Activated T-cell treated with anti-CD3 and anti-CD28 coated beads for 1 hour (primary cell): Measurements from ENCODE around the gene CCT8L2.
"Not testable (repeated sequence)": the region's sequence is repeated elsewhere in the genome, so short reads cannot be mapped to it uniquely, and the experiment has no call there.

ENCODE experiments used
- DNase-seq: peaks from one replicate; pipeline ENCODE4 v3.0.0-alpha.2; 2020; ENCODE audit warnings: low read depth

The CCT8L2 gene

DNA sequence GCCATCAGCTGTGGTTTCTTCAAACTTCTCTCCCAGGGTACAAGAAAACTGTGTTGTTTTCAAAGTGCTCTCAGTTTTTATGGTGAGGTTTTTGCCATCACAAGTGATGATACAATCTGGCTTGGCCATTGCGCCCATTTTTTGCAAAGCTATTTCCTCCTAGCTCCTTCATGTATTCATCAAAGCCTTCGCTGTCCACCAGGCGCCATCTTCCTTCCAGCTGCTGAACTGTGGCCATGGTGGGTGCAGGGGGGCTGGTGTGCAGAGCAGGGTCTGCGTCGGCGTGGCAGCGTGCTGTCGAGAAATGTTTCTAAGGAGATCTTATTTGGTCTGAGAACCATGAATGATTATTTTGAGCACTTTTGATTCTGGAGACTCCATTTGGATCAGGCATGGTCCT is 2.6 kb upstream of the CCT8L2 start:
- DNase-seq = not testable (repeated sequence)

DNA sequence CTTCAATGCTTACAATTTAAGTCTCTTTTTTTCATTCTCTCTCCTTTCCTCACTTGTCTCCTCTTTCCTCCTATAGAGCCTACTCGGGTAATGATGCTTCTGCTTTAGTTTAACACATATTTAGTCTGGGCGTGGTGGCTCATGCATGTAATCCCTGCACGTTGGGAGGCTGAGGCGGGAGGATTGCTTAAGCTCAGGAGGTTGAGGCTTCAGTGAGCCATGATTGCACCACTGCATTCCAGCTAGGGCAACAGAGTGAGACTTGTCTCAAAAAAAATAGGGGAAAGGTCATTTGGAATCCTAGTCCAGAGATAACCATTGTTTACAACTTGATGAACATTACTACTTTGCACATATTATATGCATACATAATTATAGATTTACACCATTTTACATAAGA is 1.4 kb upstream of the CCT8L2 start:
- no peak for DNase-seq

DNA sequence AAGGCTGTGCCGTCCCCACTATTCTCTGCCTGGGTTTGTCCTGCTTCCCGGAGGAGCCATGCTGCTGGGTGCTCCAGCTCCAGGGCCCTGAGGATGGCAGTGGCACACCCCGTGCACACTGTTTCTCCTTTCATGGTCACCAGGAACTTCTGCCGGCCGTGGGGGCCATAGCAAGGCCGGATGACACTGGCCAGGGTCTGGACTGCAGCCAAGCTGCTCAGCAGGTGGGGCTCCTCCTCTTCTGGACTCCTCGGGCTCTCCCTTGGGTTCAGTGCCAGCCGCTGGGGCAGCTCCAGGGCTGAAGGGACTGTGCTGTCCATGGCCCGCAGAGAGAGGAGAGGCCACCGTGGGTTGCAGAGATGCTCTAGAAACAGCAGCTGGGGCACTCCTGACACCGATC is 379 bp downstream of the CCT8L2 start:
- DNase-seq = not testable (repeated sequence)

GRCh38 chr22:16591136-16591535 is 1.5 kb downstream of the CCT8L2 start:
- not testable (repeated sequence) for DNase-seq

- DNase-seq = no peak
Measured at GRCh38 chr22:16586991-16587390, 5.6 kb downstream of the CCT8L2 start.

DNA sequence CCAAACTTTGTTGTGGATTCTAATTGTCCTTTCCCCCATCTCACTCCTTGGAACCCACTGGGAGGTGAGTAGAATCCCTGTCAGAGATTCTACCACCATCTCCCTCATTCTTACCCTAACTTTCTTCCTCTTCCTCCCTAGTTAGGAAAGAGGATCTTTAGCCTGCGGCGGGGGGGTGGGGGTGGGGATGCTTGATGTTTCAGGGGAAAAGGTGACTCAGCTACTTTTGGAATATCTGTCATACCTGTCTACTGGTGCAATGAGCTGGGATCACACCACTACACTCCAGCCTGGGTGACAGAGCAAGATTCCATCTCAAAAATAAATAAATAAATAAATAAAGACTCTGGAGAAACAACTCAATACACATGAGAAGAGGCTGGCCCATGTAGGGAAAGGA is 6.4 kb downstream of the CCT8L2 start:
- no peak for DNase-seq

- DNase-seq = not testable (repeated sequence)
Measured at GRCh38 chr22:16580872-16581271, 11.7 kb downstream of the CCT8L2 start.

DNA sequence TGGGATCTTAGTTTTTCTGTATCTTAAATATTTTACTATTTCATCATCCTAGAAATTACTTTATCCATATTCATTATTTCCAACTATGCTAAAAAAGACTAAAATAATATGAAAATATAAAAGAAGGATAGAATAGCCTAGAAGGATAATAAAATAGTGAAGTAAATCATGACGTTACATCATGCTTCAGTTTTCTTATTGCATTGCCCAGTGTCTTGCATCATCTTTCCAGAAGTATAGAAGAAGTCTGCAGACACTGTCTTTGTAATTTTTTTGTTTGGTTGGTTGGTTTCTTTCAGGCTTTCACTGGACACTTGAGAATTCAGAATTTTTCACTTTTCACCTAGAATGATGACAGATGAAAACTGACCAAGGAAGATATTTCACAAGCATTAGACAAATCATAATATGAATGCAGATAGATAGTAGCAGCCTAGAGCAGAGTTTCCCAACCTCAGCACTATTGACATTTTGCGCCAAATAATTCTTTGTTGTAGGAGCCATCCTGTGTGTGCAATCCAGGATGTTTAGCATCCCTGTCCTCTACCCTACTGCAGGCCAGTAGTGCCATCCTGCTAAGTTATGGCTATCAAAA is 23.3 kb downstream of the CCT8L2 start:
- DNase-seq = not testable (repeated sequence)

GRCh38 chr22:16568425-16568758 is 24.2 kb downstream of the CCT8L2 start:
- no peak for DNase-seq

GRCh38 chr22:16567617-16568424 is 24.8 kb downstream of the CCT8L2 start:
- DNase-seq = not testable (repeated sequence)

DNA sequence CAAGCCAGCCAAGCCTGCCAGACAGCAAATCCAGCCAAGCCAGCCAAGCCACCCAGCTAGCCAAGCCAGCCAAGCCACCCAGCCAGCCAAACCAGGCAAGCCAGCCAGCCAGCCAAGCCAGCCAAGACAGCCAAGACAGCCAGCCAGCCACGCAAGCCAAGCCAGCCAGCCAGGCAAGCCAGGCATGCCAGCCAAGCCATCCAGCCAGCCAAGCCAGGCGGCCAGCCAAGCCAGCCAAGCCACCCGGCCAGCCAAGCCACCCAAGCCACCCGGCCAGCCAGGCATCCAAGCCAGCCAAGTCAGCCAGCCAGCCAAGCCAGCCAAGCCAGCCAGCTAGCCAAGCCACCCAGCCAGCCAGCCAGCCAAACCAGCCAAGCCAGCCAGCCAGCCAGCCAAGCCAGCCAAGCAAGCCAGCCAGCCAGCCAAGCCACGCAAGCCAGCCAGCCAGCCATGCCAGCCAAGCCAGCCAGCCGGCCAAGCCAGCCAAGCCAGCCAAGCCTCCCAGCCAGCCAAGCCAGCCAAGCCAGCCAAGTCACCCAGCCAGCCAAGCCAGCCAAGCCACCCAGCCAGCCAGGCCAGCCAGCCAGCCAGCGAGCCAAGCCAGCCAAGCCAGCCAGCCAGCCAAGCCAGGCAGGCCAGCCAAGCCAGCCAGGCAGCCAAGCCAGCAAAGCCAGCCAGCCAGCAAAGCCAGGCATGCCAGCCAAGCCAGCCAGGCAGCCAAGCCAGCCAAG is 26.0 kb downstream of the CCT8L2 start:
- not testable (repeated sequence) for DNase-seq

DNA sequence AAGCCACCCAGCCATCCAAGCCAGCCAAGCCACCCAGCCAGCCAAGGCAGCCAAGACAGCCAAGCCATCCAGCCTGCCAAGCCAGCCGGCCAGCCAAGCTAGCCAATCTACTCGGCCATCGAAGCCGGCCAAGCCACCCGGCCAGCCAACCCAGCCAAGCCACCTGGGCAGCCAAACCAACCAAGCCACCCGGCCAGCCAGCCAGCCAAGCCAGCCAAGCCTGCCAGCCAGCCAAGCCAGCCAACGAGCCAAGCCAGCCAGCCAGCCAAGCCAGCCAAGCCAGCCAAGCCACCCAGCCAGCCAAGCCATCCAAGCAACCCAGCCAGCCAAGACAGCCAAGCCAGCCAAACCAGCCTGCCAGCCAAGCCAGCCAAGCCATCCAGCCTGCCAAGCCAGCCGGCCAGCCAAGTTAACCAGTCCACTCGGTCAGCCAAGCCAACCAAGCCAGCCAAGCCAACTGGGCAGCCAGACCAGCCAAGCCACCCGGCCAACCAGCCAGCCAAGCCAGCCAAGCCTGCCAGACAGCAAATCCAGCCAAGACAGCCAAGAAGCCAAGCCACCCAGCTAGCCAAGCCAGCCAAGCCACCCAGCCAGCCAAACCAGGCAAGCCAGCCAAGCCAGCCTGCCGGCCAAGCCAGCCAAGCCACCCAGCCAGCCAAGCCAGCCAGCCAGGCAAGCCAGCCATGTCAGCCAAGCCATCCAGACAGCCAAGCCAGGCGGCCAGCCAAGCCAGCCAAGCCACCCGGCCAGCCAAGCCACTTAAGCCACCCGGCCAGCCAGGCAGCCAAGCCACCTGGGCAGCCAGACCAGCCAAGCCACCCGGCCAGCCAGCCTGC is 26.8 kb downstream of the CCT8L2 start:
- DNase-seq = not testable (repeated sequence)

DNA sequence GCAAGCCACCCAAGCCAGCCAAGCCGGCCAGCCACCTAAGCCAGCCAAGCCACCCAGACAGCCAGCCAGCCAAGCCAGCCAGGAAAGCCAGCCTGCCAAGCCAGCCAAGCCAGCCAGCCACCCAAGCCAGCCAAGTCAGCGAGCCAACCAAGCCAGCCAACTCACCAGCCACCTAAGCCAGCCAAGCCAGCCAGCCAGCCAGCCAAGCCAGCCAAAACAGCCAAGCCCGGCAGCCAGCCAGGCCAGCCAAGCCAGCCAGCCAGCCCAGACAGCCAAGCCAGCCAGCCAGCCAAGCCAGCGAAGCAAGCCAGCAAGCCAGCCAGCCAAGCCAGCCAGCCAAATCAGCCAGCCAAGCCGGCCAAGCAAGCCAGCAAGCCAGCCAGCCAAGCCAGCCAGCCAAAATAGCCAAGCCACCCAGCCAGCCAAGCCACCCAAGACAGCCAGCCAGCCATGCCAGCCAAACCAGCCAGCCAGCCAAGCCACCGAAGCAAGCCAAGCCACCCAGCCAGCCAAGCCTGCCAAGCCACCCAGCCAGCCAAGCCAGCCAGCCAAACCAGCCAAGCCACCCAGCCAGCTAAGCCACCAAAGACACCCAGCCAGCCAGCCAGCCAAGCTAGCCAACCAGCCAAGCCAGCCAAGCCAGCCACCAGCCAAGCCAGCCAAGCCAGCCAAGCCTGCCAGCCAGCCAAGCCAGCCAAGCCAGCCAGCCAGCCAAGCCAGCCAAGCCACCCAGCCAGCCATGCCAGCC is 27.6 kb downstream of the CCT8L2 start:
- DNase-seq = not testable (repeated sequence)

DNA sequence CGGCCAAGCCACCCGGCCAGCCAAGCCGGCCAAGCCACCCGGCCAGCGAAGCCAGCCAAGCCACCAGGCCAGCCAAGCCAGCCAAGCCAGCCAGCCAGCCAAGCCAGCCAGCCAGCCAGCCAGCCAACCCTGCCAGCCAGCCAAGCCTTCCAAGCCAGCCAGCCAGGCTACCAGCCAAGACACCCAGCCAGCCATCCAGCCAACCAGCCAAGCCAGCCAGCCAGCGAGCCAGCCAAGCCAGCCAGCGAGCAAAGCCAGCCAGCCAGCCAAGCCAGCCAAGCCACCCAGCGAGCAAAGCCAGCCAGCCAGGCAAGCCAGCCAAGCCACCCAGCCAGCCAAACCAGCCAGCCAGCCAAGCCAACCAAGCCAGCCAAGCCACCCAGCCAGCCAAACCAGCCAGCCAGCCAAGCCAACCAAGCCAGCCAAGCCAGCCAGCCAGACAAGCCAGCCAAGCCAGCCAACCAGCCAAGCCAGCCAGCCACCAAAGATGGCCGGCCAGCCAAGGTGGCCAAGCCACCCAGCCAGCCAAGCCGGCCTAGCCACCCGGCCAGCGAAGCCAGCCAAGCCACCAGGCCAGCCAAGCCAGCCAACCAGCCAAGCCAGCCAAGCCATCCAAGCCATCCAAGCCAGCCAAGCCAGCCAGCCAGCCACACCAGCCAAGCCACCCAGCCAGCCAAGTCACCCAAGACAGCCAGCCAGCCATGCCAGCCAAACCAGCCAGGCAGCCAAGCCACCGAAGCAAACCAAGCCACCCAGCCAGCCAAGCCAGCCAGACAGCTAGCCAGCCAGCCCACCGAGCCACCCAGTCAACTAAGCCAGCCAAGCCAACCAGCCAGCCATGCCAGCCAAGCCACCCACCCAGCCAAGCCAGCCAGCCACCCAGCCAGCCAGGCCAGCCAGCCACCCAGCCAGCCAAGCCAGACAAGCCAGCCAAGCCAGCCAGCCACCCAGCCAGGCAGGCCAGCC is 28.8 kb downstream of the CCT8L2 start:
- DNase-seq = no peak

GRCh38 chr22:16562711-16563554 is 29.7 kb downstream of the CCT8L2 start:
- DNase-seq = no peak

DNA sequence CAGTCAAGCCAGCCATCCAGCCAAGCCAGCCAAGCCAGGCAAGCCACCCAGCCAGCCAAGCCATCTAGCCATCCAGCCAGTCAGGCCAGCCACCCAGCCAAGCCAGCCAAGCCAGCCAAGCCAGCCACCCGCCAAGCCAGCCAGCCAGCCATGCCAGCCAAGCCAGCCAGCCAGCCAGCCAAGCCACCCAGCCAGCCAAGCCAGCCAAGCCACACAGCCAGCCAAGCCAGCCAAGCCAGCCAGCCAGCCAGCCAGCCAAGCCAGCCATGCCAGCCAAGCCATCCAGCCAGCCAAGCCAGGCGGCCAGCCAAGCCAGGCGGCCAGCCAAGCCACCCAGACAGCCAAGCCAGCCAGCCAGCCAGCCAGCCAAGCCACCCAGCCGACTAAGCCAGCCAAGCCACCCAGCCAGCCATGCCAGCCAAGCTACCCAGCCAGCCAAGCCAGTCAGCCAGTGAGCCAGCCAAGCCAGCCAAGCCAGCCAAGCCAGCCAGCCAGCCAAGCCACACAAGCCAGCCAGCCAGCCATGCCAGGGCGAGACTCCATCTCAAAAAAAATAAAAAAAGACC is 31.4 kb downstream of the CCT8L2 start:
- not testable (repeated sequence) for DNase-seq

- DNase-seq = not testable (repeated sequence)
Measured at GRCh38 chr22:16560651-16561050, 32.0 kb downstream of the CCT8L2 start.

DNA sequence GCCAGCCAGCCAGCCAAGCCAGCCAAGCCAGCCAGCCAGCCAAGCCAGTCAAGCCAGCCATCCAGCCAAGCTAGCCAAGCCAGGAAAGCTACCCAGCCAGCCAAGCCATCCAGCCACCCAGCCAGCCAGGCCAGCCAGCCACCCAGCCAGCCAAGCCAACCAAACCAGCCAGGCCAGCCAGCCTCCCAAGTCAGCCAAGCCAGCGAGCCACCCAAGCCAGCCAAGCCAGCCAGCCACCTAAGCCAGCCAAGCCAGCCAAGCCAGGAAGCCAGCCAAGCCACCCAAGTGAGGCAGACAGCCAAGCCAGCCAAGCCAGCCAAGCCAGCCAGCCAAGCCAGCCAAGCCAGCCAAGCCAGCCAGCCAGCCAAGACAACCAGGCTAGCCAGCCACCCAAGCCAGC is 32.6 kb downstream of the CCT8L2 start:
- not testable (repeated sequence) for DNase-seq
